H1 (cell line): ENCODE data around the gene CFDP1. TPM values are rescaled to one million over a fixed set of nuclear protein-coding genes. Genes with fewer than 3 reads are reported as not detected.

ENCODE experiments used
- GABPA ChIP-seq: IDR thresholded peaks from 2 replicates; pipeline ENCODE4 v1.6.1; 2011; ENCODE audit warnings: mild to moderate bottlenecking, low read length, moderate library complexity, borderline replicate concordance; ENCODE audit not compliant: insufficient read depth
- JUN ChIP-seq: IDR thresholded peaks from 2 replicates; pipeline ENCODE4 v1.6.1; 2011; ENCODE audit warnings: low read depth, mild to moderate bottlenecking, improper control_type of control experiment, low read length
- PHF8 ChIP-seq: fragments of 200-600 bp; sonication (generic); conservative IDR thresholded peaks from 2 replicates; pipeline ENCODE4 v1.7.1; 2012; ENCODE audit warnings: low read depth, mild to moderate bottlenecking, inconsistent platforms, low read length, moderate library complexity
- POLR2AphosphoS5 ChIP-seq: IDR thresholded peaks from 2 replicates; pipeline ENCODE4 v1.6.1; 2011; ENCODE audit warnings: low read depth, low read length
- POU5F1 ChIP-seq: IDR thresholded peaks from 2 replicates; pipeline ENCODE4 v1.6.1; 2011; ENCODE audit warnings: low read depth, mild to moderate bottlenecking, low read length, moderate library complexity
- RBBP5 ChIP-seq: IDR thresholded peaks from 2 replicates; pipeline ENCODE4 v1.7.1; 2012; ENCODE audit warnings: low read depth, mild to moderate bottlenecking, inconsistent platforms, low read length, moderate library complexity, borderline replicate concordance
- RXRA ChIP-seq: IDR thresholded peaks from 2 replicates; pipeline ENCODE4 v1.6.1; 2011; ENCODE audit warnings: low read depth, mild to moderate bottlenecking, low read length, moderate library complexity; ENCODE audit not compliant: insufficient read depth
- SRF ChIP-seq: IDR thresholded peaks from 2 replicates; pipeline ENCODE4 v1.6.1; 2011; ENCODE audit warnings: mild to moderate bottlenecking, low read depth, low read length, moderate library complexity
- SUZ12 ChIP-seq: fragments of 200-600 bp; sonication (generic); IDR thresholded peaks from 2 replicates; pipeline ENCODE4 v1.6.1; 2012; ENCODE audit warnings: mild to moderate bottlenecking, inconsistent platforms, low read length, moderate library complexity, mixed read lengths
- TAF7 ChIP-seq: optimal IDR thresholded peaks from 2 replicates; pipeline ENCODE3; 2011; ENCODE audit warnings: low read depth, mild to moderate bottlenecking, inconsistent platforms, low read length, moderate library complexity, borderline replicate concordance
- TEAD4 ChIP-seq: IDR thresholded peaks from 2 replicates; pipeline ENCODE4 v1.6.1; 2012; ENCODE audit warnings: low read depth, low read length, inconsistent platforms, mixed read lengths
- polyA plus RNA-seq, 7 experiments: library from polyadenylated mRNA; depleted of rRNA in 3 of 7; stranded (reverse) in 5 of 7; unstranded in 2 of 7; fragments of >200 nt in 5 of 7; fragments of 200-250 nt in 2 of 7; gene quantifications; 1 replicate in 5 of 7; 2 replicates in 1 of 7; 4 replicates in 1 of 7; pipeline versions ENCODE4 v1.2.1 to v1.2.3, GENCODE V29; 2011 to 2013; ENCODE audit warnings: missing spikeins in 2 of 7, mixed read lengths in 2 of 7
- total RNA-seq: library from RNA; stranded (reverse); fragmentation: NEBNext Ultra II Directional; extraction: Animal tissue kit (Norgen Biotek cat#: 25700); gene quantifications from 2 replicates; pipeline ENCODE4 v1.2.1, GENCODE V29; 2021
- TF ChIP-seq, protein P1 (sequence below): fragments of 300-600 bp; sonication (generic); IDR thresholded peaks from 2 replicates; pipeline ENCODE4 v1.7.1; 2012; ENCODE audit warnings: low read length, moderate library complexity, mild to moderate bottlenecking, inconsistent platforms; ENCODE audit not compliant: insufficient replicate concordance

The CFDP1 gene
- total and polyA plus RNA-seq, 2 of the 8 experiments (the other 6 are each of a cell fraction or from before 2014, with no cell fraction given): 25.5 to 77.3 TPM

DNA sequence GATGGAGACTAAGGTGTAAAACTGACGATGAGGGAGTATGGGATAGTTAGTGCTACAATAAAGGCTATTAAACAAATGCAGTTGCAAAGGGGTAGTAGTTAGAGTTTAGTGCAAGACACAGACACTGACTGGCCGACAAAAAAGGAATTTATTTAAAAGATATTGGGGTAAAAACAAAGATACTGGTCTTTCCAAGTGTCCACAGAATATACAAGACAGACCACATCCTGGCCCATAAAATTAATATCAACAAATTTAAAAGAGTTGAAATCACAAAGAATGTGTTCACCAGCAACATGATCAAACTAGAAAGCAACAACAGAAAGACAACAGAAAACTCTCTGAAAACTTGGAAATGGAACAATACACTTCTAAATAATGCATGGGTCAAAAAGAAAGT is 54.7 kb downstream of the CFDP1 start (continued):
- TF ChIP-seq, protein P1, sequence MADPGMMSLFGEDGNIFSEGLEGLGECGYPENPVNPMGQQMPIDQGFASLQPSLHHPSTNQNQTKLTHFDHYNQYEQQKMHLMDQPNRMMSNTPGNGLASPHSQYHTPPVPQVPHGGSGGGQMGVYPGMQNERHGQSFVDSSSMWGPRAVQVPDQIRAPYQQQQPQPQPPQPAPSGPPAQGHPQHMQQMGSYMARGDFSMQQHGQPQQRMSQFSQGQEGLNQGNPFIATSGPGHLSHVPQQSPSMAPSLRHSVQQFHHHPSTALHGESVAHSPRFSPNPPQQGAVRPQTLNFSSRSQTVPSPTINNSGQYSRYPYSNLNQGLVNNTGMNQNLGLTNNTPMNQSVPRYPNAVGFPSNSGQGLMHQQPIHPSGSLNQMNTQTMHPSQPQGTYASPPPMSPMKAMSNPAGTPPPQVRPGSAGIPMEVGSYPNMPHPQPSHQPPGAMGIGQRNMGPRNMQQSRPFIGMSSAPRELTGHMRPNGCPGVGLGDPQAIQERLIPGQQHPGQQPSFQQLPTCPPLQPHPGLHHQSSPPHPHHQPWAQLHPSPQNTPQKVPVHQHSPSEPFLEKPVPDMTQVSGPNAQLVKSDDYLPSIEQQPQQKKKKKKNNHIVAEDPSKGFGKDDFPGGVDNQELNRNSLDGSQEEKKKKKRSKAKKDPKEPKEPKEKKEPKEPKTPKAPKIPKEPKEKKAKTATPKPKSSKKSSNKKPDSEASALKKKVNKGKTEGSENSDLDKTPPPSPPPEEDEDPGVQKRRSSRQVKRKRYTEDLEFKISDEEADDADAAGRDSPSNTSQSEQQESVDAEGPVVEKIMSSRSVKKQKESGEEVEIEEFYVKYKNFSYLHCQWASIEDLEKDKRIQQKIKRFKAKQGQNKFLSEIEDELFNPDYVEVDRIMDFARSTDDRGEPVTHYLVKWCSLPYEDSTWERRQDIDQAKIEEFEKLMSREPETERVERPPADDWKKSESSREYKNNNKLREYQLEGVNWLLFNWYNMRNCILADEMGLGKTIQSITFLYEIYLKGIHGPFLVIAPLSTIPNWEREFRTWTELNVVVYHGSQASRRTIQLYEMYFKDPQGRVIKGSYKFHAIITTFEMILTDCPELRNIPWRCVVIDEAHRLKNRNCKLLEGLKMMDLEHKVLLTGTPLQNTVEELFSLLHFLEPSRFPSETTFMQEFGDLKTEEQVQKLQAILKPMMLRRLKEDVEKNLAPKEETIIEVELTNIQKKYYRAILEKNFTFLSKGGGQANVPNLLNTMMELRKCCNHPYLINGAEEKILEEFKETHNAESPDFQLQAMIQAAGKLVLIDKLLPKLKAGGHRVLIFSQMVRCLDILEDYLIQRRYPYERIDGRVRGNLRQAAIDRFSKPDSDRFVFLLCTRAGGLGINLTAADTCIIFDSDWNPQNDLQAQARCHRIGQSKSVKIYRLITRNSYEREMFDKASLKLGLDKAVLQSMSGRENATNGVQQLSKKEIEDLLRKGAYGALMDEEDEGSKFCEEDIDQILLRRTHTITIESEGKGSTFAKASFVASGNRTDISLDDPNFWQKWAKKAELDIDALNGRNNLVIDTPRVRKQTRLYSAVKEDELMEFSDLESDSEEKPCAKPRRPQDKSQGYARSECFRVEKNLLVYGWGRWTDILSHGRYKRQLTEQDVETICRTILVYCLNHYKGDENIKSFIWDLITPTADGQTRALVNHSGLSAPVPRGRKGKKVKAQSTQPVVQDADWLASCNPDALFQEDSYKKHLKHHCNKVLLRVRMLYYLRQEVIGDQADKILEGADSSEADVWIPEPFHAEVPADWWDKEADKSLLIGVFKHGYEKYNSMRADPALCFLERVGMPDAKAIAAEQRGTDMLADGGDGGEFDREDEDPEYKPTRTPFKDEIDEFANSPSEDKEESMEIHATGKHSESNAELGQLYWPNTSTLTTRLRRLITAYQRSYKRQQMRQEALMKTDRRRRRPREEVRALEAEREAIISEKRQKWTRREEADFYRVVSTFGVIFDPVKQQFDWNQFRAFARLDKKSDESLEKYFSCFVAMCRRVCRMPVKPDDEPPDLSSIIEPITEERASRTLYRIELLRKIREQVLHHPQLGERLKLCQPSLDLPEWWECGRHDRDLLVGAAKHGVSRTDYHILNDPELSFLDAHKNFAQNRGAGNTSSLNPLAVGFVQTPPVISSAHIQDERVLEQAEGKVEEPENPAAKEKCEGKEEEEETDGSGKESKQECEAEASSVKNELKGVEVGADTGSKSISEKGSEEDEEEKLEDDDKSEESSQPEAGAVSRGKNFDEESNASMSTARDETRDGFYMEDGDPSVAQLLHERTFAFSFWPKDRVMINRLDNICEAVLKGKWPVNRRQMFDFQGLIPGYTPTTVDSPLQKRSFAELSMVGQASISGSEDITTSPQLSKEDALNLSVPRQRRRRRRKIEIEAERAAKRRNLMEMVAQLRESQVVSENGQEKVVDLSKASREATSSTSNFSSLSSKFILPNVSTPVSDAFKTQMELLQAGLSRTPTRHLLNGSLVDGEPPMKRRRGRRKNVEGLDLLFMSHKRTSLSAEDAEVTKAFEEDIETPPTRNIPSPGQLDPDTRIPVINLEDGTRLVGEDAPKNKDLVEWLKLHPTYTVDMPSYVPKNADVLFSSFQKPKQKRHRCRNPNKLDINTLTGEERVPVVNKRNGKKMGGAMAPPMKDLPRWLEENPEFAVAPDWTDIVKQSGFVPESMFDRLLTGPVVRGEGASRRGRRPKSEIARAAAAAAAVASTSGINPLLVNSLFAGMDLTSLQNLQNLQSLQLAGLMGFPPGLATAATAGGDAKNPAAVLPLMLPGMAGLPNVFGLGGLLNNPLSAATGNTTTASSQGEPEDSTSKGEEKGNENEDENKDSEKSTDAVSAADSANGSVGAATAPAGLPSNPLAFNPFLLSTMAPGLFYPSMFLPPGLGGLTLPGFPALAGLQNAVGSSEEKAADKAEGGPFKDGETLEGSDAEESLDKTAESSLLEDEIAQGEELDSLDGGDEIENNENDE: no peak
- no peak for TF ChIP-seq TEAD4
- TF ChIP-seq TAF7: no peak
- no peak for TF ChIP-seq RBBP5
- TF ChIP-seq PHF8: no peak
- no peak for TF ChIP-seq POLR2AphosphoS5
- TF ChIP-seq SRF: no peak
- no peak for TF ChIP-seq GABPA
- no peak for TF ChIP-seq RXRA
- TF ChIP-seq POU5F1: no peak
- TF ChIP-seq JUN: no peak
- no peak for TF ChIP-seq SUZ12
